Putamen (tissue), 1 donor: Measurements from ENCODE around the gene ONECUT3.
"Not testable (repeated sequence)": the region's sequence is repeated elsewhere in the genome, so short reads cannot be mapped to it uniquely, and the experiment has no call there.

ENCODE experiments used
- DNase-seq: peaks from one replicate; pipeline ENCODE4 v3.0.0-alpha.2; 2016; ENCODE audit warnings: low spot score

ONECUT3 gene

DNA sequence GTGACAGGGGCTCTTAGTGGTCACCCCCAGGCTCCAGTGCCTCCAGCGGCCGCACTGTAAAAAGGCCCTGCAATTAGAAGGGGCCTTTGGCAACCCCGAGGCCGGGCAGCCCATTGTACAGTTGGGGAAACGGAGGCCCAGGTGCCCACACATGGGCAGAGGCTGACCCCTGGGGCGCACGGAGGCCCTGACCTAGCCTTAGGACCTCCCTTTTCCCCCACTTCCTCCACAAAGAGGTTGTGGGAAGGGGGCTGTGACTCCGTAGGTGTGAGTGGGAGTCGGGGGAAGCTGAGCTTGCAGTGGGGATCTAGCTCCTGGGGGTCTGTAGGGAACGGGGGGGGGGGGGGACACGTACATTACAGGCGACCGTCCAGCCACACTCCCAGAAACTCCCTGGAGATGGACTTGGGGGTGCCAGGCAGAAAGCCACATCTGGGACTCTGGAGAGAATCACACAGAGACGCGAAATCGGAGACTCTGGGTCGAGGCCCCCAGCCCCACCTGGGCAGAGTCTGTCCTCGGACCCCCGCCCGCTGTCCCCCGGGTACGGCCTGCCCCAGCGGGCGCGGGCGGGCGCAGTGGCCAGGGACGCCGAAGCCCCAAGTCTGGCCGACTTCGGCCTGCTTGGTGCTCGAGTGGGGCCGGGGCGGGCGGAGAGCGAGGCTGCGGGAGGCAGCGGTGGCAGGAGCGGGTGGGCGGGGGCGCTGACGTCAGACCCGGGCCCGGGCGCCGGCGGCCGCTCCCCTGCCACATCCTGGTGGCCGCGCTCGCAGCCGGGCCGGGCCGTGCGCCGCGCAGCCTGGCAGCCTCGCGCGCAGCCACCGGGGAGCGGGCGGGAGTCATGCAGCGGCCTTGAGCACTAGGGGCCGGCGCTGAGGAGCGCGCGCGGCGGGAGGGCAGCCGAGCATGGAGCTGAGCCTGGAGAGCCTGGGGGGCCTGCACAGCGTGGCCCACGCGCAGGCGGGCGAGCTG is at the start of gene ONECUT3:
Gene ONECUT3, plus strand, starts transcription at position 750 of the 972 bp plus-strand sequence. Its CDS starts 157 bp downstream, at position 907.
- no peak for DNase-seq

DNA sequence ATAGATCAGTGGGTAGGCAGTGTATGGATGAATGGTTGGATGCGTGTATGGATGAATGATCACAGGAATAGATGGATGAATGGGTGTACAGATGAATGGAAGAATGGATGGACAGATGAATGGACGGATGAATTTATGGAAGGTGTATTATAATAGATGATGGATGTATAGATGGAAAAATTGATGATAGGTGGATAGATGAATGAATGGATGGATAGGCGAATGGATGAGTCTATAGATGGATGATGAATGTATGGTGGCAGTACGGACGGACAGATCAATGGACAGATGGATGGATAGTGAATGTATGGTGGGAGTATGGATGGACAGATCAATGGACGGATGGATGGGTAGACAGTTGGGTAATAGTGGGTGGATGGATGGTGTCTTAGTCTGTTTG is 49.0 kb upstream of the ONECUT3 start:
- DNase-seq, result no peak

- DNase-seq, result no peak
These were observed 47.9 kb upstream of the ONECUT3 start for GRCh38 chr19:1705367-1705766.

DNA sequence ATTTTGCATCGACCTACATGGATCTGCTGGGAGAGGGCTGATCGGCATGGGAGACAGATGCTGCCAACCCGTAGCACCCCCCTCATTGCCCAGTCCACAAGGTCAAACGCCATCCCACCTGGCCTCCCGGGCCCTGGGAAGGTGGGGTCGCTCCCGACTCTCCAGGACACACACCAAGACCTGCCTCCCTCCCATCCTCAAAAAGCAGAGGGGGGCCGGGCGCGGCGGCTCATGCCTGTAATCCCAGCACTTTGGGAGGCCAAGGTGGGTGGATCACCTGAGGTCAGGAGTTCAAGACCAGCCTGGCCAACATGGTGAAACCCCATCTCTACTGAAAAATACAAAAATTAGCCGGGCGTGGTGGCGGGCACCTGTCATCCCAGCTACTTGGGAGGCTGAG is 46.7 kb upstream of the ONECUT3 start:
- DNase-seq, result not testable (repeated sequence)

DNA sequence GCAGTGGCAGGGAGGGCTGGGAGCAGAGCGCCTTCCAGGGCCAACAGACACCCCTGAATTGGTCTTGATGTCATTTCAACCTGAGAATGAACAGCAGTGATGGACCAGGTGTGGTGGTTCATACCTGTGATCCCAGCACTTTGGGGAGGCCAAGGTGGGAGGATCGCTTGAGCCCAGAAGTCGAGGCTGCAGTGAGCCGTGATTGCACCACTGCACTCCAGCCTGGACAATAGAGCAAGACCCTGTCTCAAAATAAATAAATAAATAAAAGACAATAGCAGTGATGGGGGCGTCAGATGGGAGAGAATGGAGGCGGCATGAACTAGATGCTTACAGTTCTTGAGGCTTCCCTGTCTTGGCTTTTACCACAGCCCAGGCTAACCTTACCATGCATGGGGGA is 46.1 kb upstream of the ONECUT3 start:
- no peak for DNase-seq

- DNase-seq, result no peak
These were observed 40.1 kb upstream of the ONECUT3 start for GRCh38 chr19:1713170-1713569.

DNA sequence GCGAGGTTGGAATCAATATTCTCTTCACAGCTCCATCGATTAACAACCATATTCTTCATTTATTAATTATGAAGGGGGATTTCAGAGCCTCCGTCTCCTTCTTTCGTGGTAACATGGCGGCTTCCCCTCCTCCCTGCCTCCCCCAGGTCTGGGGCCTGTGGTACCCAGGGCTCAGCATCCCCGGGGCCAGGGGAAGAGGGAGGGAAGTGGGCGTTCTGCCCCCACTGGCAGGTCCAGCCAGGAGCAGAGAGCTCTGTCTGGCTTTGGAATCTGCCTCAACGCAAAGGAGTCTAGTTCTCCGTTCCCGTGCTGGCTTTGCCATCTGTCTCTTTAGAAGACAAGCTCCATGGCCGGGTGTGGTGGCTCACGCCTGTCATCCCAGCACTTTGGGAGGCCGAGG is 37.8 kb upstream of the ONECUT3 start:
- DNase-seq, result no peak

DNA sequence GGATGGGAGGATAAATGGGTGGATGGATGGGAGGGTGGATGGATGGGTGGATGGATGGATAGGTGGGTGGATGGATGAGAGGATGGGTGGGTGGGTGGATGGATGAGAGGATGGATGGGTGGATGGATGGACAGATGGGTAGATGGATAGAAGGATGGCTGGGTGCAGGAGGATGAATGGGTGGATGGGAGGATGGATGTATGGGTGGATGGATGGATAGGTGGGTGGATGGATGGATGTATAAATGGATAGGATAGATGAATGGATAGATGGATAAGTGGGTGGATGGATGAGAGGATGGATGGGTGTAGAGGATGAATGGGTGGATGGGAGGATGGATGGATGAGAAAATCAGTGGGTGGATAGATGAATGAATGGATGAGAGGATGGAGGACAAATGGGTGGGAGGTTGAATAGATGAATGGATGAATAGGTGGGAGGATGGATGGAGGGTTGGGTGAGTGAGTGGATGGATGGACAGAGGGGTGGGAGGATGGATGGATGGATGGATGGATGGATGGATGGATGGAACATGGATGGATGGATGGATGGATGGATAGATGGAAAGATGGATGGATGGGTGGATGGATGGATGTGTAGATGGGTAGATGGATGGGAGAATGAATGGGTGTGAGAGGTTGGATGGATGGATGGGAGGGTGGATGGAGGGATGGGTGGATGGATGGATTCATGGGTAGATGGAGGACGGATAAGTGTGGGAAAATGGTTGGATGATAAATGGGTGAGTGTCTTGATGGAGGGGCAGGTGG is 35.9 kb upstream of the ONECUT3 start:
- DNase-seq, result no peak

- DNase-seq, result no peak
These were observed 35.4 kb upstream of the ONECUT3 start for GRCh38 chr19:1717970-1718264.

DNA sequence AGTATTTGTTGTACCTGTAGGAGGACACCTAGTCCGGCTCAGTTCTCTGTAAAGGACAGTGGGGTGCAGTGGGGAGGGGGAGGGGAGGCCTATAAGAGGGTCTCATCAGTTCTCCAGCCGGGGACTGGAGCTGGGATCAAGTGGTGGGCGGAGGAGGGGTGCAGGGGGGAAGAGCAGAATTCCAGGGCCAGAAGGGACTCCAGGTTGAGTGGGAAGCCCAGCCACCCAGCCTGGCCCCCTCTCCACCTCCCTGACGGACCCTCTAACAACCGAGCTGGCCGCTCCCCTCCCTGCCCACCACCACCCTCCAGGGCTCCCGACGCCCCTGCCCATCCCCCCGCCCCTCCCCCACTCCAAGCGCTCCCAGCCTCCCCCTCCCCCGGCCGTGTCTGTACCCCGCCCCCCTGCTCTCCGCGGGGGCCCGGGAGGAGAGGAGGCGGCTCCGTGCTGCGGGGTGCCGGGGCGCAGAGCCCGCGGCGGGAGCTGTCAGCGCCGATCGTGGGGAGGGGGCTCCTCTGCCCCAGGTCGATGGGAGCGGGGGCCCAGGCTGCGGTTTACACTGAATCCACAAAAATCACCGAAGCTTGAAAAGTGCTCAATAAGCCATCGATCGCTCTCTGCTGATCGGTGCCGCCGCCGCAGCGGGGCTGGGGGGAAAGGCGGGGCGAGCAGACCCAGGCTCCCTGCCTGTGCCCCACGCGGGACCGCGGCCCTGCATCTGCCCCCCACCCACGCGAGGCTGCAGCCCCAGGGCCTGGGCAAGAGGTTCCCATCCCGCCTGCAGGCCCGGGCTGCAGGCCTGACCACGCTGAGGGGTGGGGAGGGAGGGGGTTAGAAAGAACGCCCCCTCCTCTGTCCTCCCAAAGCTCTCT is 34.6 kb upstream of the ONECUT3 start:
- DNase-seq, result no peak

DNA sequence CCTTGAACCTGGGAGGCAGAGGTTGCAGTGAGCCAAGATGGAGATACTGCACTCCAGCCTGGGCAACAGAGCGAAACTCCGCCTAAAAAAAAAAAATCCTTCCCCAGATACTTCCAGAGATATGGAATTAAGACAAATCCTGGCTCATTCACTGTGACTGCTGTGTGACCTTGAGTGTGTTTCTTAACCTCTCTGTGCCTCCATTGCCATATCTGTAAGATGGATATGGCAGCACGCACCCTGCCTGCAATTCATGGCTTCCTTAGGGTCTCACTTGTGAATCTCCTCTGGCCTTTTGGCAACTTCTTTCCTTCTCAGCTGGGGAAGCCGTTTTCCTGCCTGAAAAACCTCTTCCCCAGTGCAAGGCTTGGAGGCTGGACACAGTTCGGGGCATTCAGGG is 33.8 kb upstream of the ONECUT3 start:
- DNase-seq, result no peak

GRCh38 chr19:1720237-1720636 is 33.1 kb upstream of the ONECUT3 start:
- DNase-seq, result no peak

DNA sequence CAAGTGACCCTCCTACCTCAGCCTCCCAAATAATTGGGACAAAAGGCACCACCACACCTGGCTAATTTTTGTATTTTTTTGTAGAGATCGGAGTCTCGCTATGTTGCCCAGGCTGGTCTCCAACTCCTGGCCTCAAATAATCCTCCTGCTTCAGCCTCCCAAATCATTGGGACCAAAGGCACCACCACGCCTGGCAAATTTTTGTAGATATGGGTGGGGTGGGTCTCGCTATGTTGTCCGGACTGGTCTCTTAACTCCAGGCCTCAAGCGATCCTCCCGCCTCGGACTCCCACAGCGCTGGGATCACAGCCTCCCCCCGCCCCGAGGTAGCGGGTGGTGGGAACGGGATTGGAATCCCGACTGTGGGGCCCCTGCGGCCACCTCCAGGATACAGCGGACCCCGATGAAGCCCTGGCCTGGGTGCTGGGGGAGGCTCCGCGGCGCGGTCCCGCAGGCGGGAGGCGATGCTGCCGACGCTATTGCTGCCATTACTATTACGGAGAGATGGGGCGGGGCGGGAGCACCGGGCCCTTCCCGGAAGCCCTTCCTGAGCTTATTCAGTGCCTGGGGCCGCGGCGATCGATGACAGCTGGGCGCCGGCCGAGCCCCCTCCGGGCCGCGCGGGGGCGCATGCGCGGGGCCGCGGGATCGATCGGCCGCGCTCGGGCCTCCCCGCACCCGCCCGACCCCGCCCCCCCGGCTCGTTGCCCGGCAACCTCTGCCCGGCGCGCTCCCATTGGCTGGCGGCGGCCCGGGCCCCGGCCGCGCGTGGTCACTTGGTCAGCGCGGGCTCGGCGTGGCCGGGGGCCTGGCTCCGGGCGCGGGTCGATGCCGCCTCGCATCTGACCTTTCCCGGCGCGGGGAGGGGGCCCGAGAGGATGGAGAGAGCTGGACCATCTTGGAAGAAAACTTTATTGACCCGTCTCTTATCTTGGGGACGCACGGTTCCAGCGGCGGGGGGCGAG is 27.9 kb upstream of the ONECUT3 start:
- peak; percentile 67 for DNase-seq

DNA sequence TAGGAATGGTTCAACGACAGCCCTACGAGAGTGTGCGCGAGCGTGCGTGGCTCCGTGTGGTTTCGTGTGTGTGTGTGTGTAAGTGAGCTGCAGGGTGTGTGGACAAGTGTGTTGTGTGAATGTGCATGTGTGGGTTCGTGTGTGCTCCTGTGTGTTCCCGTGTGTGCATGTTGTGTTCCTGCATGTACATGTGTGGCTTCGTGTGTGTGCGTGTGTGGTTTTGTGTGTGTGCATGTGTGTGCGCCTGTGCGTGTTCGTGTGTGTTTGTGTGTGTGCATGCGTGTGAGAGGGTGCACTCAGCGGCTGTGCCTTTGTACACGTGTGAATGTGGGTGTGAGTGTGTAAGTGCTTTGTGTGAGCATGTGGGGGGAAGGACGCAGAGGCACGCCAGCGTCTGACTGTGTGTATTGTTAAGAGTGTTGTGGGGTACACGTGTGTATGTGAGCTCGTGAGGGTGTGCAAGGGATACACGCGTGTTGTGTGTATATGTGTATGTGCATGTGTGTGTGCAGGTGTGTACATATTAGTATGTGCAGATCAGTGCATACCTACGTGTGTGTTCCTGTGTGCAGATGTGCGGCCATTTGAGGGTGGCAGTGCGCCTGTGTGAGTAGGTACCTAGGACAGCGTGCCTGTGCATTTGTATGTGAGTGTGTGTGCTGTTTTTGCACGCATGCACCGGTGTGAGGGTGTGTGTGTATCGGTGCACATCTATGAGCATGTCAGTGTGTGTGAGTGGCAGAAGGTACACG is 24.3 kb upstream of the ONECUT3 start:
- no peak for DNase-seq

DNA sequence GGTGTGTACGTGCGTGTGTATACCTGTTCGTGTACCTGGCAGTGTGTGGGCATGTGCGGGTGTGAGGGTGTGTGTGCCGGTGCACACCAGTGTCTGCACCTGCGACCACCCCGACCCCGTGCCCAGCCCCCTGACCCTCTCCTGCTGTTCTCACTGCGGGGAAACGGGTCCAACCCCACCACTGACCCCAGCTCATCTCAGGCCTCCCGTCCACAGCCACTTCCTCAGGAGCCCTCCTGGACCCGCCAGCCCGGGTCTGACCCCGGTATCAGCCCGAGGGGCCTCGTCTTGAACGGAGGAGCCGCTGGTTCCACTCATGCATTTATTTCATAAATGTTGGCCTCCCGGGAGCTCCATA is 23.8 kb upstream of the ONECUT3 start:
- DNase-seq, result no peak

GRCh38 chr19:1730157-1730556 is 23.1 kb upstream of the ONECUT3 start:
- DNase-seq, result no peak

GRCh38 chr19:1734321-1734966 is 18.9 kb upstream of the ONECUT3 start:
- no peak for DNase-seq

DNA sequence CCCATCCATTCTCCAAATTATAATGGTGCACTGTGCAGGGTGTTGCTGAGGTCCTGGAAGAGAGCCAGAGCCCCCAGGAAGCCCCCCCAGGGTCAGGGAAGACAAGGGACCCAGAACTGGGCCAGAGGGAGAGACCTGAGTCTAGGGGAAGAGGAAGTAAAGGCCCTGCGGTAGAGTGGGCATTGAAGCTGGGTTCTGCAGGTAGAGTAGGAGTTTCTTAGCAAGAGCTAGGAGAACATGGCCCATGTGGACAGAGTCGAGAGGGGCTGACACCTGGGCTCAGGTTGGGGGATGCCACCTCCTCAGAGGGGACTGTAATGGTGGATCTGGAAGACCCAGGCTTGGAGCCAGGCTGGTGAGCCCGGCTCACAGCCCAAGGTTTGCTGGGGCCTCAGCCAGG is 17.0 kb upstream of the ONECUT3 start:
- DNase-seq, result no peak

GRCh38 chr19:1736927-1737326 is 16.4 kb upstream of the ONECUT3 start:
- DNase-seq, result no peak
